HCT116 (cell line): ENCODE data around the gene HSPA12A. TPM values are rescaled to one million over a fixed set of nuclear protein-coding genes. Genes with fewer than 3 reads are reported as not detected.

Experiments used
- ATAC-seq: fragments of 200-7000 bp; cut with Tn5 transposase; 2 replicates; pipeline ENCODE4 v1.9.1; 2020; ENCODE audit warnings: mild to moderate bottlenecking, moderate library complexity
- BruUV-seq: library from RNA; stranded (reverse); fragments of 400-500 nt; replicated peaks from 2 replicates; lab custom pipeline; 2021; lab: Mats Ljungman, UMichigan
- CTCF ChIA-PET: fragments of 300-600 bp; sonication (Branson Sonifier 250); formaldehyde crosslinking; loops from one replicate; lab custom pipeline; 2021; ENCODE audit warnings: antibody characterized with exemption; lab: Charles Lee
- POLR2A ChIA-PET: fragments of 300-600, 350-600 bp; sonication (Branson Sonifier 250); formaldehyde crosslinking; loops from one replicate; lab custom pipeline; 2021; ENCODE audit warnings: antibody characterized with exemption; lab: Charles Lee
- RAD21 ChIA-PET, 2 experiments: fragments of 300-600 bp; sonication (Branson Sonifier 250); formaldehyde crosslinking; loops; one replicate each; lab custom pipeline; 2023; ENCODE audit warnings: low total read pairs in 2 of 2; ENCODE audit not compliant: uncharacterized antibody in 2 of 2, unreplicated experiment in 2 of 2, low non-redundant PET in 1 of 2; lab: Charles Lee
- DNase-seq: peaks from one replicate; pipeline ENCODE4 v3.0.0-alpha.2; 2010; ENCODE audit warnings: low read depth, low spot score
- H2AFZ ChIP-seq: fragments of 200-600 bp; shearing (Covaris generic), sonication (generic); 2 replicates; pipeline ENCODE4 v1.6.1; 2017; ENCODE audit warnings: low read depth, mixed run types, mixed read lengths, antibody characterized with exemption, low read length; ENCODE audit not compliant: poor library complexity, severe bottlenecking
- H3K27ac ChIP-seq: 2 replicates; pipeline ENCODE4 v1.5.1; 2012; ENCODE audit warnings: low read depth, low read length
- H3K27me3 ChIP-seq: fragments of 200-600 bp; sonication (generic); 2 replicates; pipeline ENCODE4 v1.6.1; 2016; ENCODE audit warnings: mixed run types, low read length, mixed read lengths; ENCODE audit not compliant: insufficient read depth
- H3K36me3 ChIP-seq, 2 experiments: fragments of 200-500 bp in 1 of 2; fragments of 200-600 bp in 1 of 2; sonication (Bioruptor generic) in 1 of 2; sonication (generic) in 1 of 2; 2 replicates each; pipeline versions ENCODE4 v1.5.1 to v1.6.1; 2014 to 2016; ENCODE audit warnings: low read length in 2 of 2, inconsistent platforms in 1 of 2, mixed read lengths in 1 of 2, mixed run types in 1 of 2; ENCODE audit not compliant: insufficient read depth in 2 of 2, control insufficient read depth in 1 of 2
- H3K4me1 ChIP-seq, 2 experiments: fragments of 200-600 bp in 1 of 2; sonication (generic) in 1 of 2; 2 replicates each; pipeline versions ENCODE4 v1.5.1 to v1.6.1; 2012 to 2017; ENCODE audit warnings: low read length in 2 of 2, inconsistent platforms in 1 of 2, mild to moderate bottlenecking in 1 of 2, mixed read lengths in 1 of 2, mixed run types in 1 of 2, moderate library complexity in 1 of 2; ENCODE audit not compliant: insufficient read depth in 2 of 2, control insufficient read depth in 1 of 2
- H3K4me2 ChIP-seq: fragments of 200-600 bp; sonication (generic); 2 replicates; pipeline ENCODE4 v1.6.1; 2017; ENCODE audit warnings: mixed run types, low read length, mixed read lengths
- H3K4me3 ChIP-seq, 2 experiments: fragments of 200-600 bp in 1 of 2; sonication (generic) in 1 of 2; replicated peaks in 1 of 2; 2 replicates each; pipeline ENCODE4 v1.5.1; 2011 to 2016; ENCODE audit warnings: low read length in 2 of 2, control low read depth in 1 of 2, low read depth in 1 of 2, mild to moderate bottlenecking in 1 of 2, mixed read lengths in 1 of 2, mixed run types in 1 of 2
- H3K79me2 ChIP-seq: fragments of 200-600 bp; sonication (generic); 2 replicates; pipeline ENCODE4 v1.6.1; 2017; ENCODE audit warnings: mild to moderate bottlenecking, mixed run types, low read length, moderate library complexity, mixed read lengths; ENCODE audit not compliant: insufficient read depth
- H3K9ac ChIP-seq: fragments of 200-600 bp; sonication (generic); 2 replicates; pipeline ENCODE4 v1.6.1; 2016; ENCODE audit warnings: low read length, mixed read lengths
- H3K9me2 ChIP-seq: fragments of 200-600 bp; sonication (generic), shearing (Covaris generic); 2 replicates; pipeline ENCODE4 v1.6.1; 2017; ENCODE audit warnings: mixed run types, mild to moderate bottlenecking, moderate library complexity; ENCODE audit not compliant: insufficient read depth
- H3K9me3 ChIP-seq, 2 experiments: fragments of 200-500 bp in 1 of 2; fragments of 200-600 bp in 1 of 2; sonication (Bioruptor generic) in 1 of 2; sonication (generic) in 1 of 2; 2 replicates each; pipeline ENCODE4 v1.6.1; 2014 to 2017; ENCODE audit warnings: low read length in 2 of 2, mixed read lengths in 2 of 2, inconsistent platforms in 1 of 2, low read depth in 1 of 2, mild to moderate bottlenecking in 1 of 2, mixed run types in 1 of 2, moderate library complexity in 1 of 2; ENCODE audit not compliant: control insufficient read depth in 1 of 2, insufficient read depth in 1 of 2
- H4K20me1 ChIP-seq: fragments of 200-600 bp; sonication (generic), shearing (Covaris generic); 2 replicates; pipeline ENCODE4 v1.6.1; 2017; ENCODE audit warnings: mixed run types, mild to moderate bottlenecking, moderate library complexity; ENCODE audit not compliant: insufficient read depth
- CBX3 ChIP-seq: IDR thresholded peaks from 2 replicates; pipeline ENCODE4 v1.6.1; 2012; ENCODE audit warnings: low read depth
- CTCF ChIP-seq, 3 experiments: fragments of 200-600 bp in 1 of 3; sonication (generic) in 1 of 3; IDR thresholded peaks in 2 of 3; conservative IDR thresholded peaks in 1 of 3; 2 replicates each; pipeline ENCODE4 v1.5.1; 2012 to 2017; ENCODE audit warnings: low read depth in 2 of 3, low read length in 2 of 3, antibody characterized with exemption in 1 of 3, borderline replicate concordance in 1 of 3, control low read depth in 1 of 3, mild to moderate bottlenecking in 1 of 3, mixed read lengths in 1 of 3, mixed run types in 1 of 3, moderate library complexity in 1 of 3; ENCODE audit not compliant: insufficient read depth in 1 of 3
- EZH2 ChIP-seq: fragments of 200-600 bp; sonication (generic); IDR thresholded peaks from 2 replicates; pipeline ENCODE4 v1.6.1; 2017; ENCODE audit warnings: antibody characterized with exemption, mixed run types
- EZH2phosphoT487 ChIP-seq: fragments of 200-600 bp; IDR thresholded peaks from 2 replicates; pipeline ENCODE4 v1.6.1; 2018; ENCODE audit warnings: antibody characterized with exemption, borderline replicate concordance
- FOSL1 ChIP-seq: IDR thresholded peaks from 2 replicates; pipeline ENCODE4 v1.6.1; 2012; ENCODE audit warnings: low read depth
- SIN3A ChIP-seq: IDR thresholded peaks from 2 replicates; pipeline ENCODE4 v1.6.1; 2012; ENCODE audit warnings: low read depth
- TCF7L2 ChIP-seq: IDR thresholded peaks from 2 replicates; pipeline ENCODE4 v1.7.0; 2011; ENCODE audit warnings: borderline replicate concordance, inconsistent platforms; ENCODE audit not compliant: insufficient read depth, insufficient read length; ENCODE audit errors: extremely low read depth
- intact Hi-C: fragments of 100-400 bp; cut with micrococcal nuclease; formaldehyde crosslinking; loops from 2 replicates; pipeline ENCODE4 v1.10.0; 2022
- total RNA-seq: library from RNA; stranded (reverse); gene quantifications from one replicate; pipeline ENCODE4 v1.2.1, GENCODE V29; 2021; ENCODE audit not compliant: unreplicated experiment
- TF ChIP-seq, protein P1 (sequence below): IDR thresholded peaks from 2 replicates; pipeline ENCODE4 v1.6.1; 2012; ENCODE audit warnings: low read depth
- TF ChIP-seq, protein P2 (sequence below): IDR thresholded peaks from 2 replicates; pipeline ENCODE4 v1.6.1; 2012

Gene HSPA12A
- total RNA-seq, 1 experiment from 2014 or later = 19.8 TPM

- POLR2A ChIA-PET = no interaction called here
- Histone ChIP-seq H3K27ac (no peak overlapping the region), H3K36me3 (no peaks in the 10 kb centered on the region), H4K20me1 (no peaks in the 10 kb centered on the region), H3K27me3 (no peaks in the 10 kb centered on the region), H3K9ac (no peak overlapping the region), H3K9me2 (no peaks in the 10 kb centered on the region), H3K9me3 (no peaks in the 10 kb centered on the region), H3K4me2 (no peak overlapping the region), H3K4me1 (peaks cover 10 to 19% of the 10 kb centered on the region in 2 experiments), H3K79me2 (no peaks in the 10 kb centered on the region), H3K4me3 (no peak overlapping the region), H2AFZ (no peak overlapping the region)
- BruUV-seq = no TSS peak
- no peak for DNase-seq
- intact Hi-C loops = no loop called here
- no peak for TF ChIP-seq TCF7L2
- CTCF ChIA-PET = interaction anchor here (3.9 kb wide), 1 partner anchor 158 kb away, joined by 56 read pairs; no protein-coding TSS in a partner anchor
- no peak for ATAC-seq
- RAD21 ChIA-PET = no interaction called here
Observed at GRCh38 chr10:116630020-116630419, 112.3 kb downstream of the HSPA12A start.

DNA sequence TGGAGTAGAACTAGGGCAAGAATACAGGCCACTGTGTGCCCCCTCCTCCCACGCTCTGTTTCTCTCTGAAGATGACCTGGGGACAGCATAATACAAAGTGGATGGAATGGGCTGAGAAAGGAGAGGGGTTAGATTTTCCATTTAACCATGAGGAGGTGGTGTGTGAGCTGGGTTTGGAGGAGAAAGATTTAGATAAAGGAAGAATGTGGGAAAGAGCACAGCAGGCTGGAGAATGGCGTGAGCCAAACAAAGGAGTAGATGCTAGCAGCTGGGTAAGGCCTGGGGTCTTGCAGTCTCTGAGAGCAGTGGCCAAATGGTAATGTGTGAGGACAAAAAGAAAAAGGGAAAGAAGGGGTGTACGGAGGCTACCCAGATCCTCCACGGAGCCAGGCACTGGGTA is 113.0 kb downstream of the HSPA12A start:
- no peaks in the 10 kb centered on the region for H3K79me2 ChIP-seq
- H3K4me1 ChIP-seq = peaks cover 3 to 12% of the 10 kb centered on the region in 2 experiments; a peak in 3 of 4 replicates
- DNase-seq (no peak), ATAC-seq (no peak)
- no peak overlapping the region for H2AFZ ChIP-seq
- H3K4me2 ChIP-seq = no peak overlapping the region
- H3K9me3 ChIP-seq = no peaks in the 10 kb centered on the region
- RAD21 ChIA-PET = no interaction called here
- CTCF ChIA-PET = interaction anchor here (3.9 kb wide), 1 partner anchor 159 kb away, joined by 56 read pairs; no protein-coding TSS in a partner anchor
- H3K27me3 ChIP-seq = no peaks in the 10 kb centered on the region
- no peak for TF ChIP-seq SIN3A
- no peak for TF ChIP-seq FOSL1
- TF ChIP-seq, protein P1, sequence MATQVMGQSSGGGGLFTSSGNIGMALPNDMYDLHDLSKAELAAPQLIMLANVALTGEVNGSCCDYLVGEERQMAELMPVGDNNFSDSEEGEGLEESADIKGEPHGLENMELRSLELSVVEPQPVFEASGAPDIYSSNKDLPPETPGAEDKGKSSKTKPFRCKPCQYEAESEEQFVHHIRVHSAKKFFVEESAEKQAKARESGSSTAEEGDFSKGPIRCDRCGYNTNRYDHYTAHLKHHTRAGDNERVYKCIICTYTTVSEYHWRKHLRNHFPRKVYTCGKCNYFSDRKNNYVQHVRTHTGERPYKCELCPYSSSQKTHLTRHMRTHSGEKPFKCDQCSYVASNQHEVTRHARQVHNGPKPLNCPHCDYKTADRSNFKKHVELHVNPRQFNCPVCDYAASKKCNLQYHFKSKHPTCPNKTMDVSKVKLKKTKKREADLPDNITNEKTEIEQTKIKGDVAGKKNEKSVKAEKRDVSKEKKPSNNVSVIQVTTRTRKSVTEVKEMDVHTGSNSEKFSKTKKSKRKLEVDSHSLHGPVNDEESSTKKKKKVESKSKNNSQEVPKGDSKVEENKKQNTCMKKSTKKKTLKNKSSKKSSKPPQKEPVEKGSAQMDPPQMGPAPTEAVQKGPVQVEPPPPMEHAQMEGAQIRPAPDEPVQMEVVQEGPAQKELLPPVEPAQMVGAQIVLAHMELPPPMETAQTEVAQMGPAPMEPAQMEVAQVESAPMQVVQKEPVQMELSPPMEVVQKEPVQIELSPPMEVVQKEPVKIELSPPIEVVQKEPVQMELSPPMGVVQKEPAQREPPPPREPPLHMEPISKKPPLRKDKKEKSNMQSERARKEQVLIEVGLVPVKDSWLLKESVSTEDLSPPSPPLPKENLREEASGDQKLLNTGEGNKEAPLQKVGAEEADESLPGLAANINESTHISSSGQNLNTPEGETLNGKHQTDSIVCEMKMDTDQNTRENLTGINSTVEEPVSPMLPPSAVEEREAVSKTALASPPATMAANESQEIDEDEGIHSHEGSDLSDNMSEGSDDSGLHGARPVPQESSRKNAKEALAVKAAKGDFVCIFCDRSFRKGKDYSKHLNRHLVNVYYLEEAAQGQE = no peak
- TF ChIP-seq CBX3 = no peak
- TF ChIP-seq EZH2 = no peak
- TF ChIP-seq EZH2phosphoT487 = no peak
- no peak for TF ChIP-seq CTCF (IDR thresholded peaks at IDR 0.05 in 2 of 3, conservative IDR thresholded peaks at IDR 0.05 in 1 of 3; ENCODE audit: borderline replicate concordance in 1 of 3, insufficient read depth in 1 of 3, low read depth in 2 of 3, low read length in 2 of 3)
- TF ChIP-seq, protein P2, sequence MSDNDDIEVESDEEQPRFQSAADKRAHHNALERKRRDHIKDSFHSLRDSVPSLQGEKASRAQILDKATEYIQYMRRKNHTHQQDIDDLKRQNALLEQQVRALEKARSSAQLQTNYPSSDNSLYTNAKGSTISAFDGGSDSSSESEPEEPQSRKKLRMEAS = no peak
- no TSS peak for BruUV-seq
- no peaks in the 10 kb centered on the region for H3K9me2 ChIP-seq
- no peak overlapping the region for H3K9ac ChIP-seq
- H3K27ac ChIP-seq = no peak overlapping the region
- no peaks in the 10 kb centered on the region for H4K20me1 ChIP-seq
- POLR2A ChIA-PET = no interaction called here
- no peak overlapping the region for H3K4me3 ChIP-seq
- H3K36me3 ChIP-seq = no peaks in the 10 kb centered on the region
- intact Hi-C loops = no loop called here
